BE2C (cell line): Measurements from ENCODE around the gene RHOJ.

Experiments
- DNase-seq: peaks from one replicate; pipeline ENCODE4 v3.0.0-alpha.2; 2020
- H3K27me3 ChIP-seq: fragments of 250-450 bp; sonication (Bioruptor Pico); 2 replicates; pipeline ENCODE4 v1.5.1; 2020; ENCODE audit warnings: mild to moderate bottlenecking
- H3K36me3 ChIP-seq: fragments of 250-450 bp; sonication (Bioruptor Pico); 2 replicates; pipeline ENCODE4 v1.5.1; 2020; ENCODE audit warnings: mild to moderate bottlenecking
- H3K4me1 ChIP-seq: fragments of 250-450 bp; sonication (Bioruptor Pico); 2 replicates; pipeline ENCODE4 v1.5.1; 2020
- H3K4me3 ChIP-seq: 2 replicates; pipeline ENCODE4 v1.5.1; 2011; ENCODE audit warnings: low read depth, low read length
- H3K9me3 ChIP-seq: fragments of 250-450 bp; sonication (Bioruptor Pico); 2 replicates; pipeline ENCODE4 v1.5.1; 2020
- CTCF ChIP-seq: IDR thresholded peaks from 2 replicates; pipeline ENCODE4 v1.5.1; 2012; ENCODE audit warnings: mild to moderate bottlenecking, low read depth, low read length

RHOJ gene

GRCh38 chr14:63241096-63241495 is 36.9 kb downstream of the RHOJ start:
- Histone ChIP-seq H3K4me3 (no peak overlapping the region), H3K27me3 (peaks cover 4% of the 10 kb centered on the region; the same call in 1 of the 2 replicates)
- TF ChIP-seq CTCF, result no peak

GRCh38 chr14:63243646-63244045 is 39.4 kb downstream of the RHOJ start:
- H3K4me1 ChIP-seq, result no peaks in the 10 kb centered on the region
- TF ChIP-seq CTCF, result no peak
- peaks cover 3% of the 10 kb centered on the region; the same call in 1 of the 2 replicates for H3K27me3 ChIP-seq
- DNase-seq, result no peak
- H3K4me3 ChIP-seq, result no peak overlapping the region
- H3K36me3 ChIP-seq, result no peaks in the 10 kb centered on the region
- no peaks in the 10 kb centered on the region for H3K9me3 ChIP-seq

More at GRCh38 chr14:63241096-63241495, 36.9 kb downstream of the RHOJ start:
- DNase-seq, result no peak
- Histone ChIP-seq H3K9me3 (no peaks in the 10 kb centered on the region), H3K36me3 (no peaks in the 10 kb centered on the region), H3K4me1 (no peaks in the 10 kb centered on the region)

DNA sequence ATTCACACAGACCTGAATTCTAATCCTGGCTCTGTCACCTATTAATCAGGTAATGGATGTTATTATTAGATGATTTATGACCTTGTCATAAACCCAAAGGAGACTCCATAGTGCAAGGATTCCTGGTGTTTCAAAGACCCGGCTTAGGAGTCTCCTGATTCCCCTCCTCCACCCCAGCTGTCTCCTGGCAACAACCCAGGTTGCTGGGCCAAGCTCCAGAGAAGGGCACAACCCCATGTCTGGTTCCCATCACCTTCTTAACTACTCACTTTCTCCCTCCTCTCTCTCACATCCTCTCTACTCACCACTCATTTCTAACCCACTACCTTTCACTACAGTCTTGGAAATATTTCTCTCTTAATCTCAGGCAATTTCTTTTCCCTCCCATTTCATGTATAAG is 41.6 kb downstream of the RHOJ start:
- Histone ChIP-seq H3K36me3 (no peaks in the 10 kb centered on the region), H3K4me1 (no peaks in the 10 kb centered on the region), H3K4me3 (no peak overlapping the region), H3K27me3 (peaks cover 7% of the 10 kb centered on the region; the same call in 1 of the 2 replicates), H3K9me3 (no peaks in the 10 kb centered on the region)
- no peak for DNase-seq
- no peak for TF ChIP-seq CTCF

- Histone ChIP-seq H3K4me1 (no peaks in the 10 kb centered on the region), H3K4me3 (no peak overlapping the region), H3K9me3 (no peaks in the 10 kb centered on the region), H3K36me3 (no peaks in the 10 kb centered on the region), H3K27me3 (peaks cover 7% of the 10 kb centered on the region; the same call in 1 of the 2 replicates)
- DNase-seq, result no peak
- no peak for TF ChIP-seq CTCF
Measured at GRCh38 chr14:63248211-63248610, 44.0 kb downstream of the RHOJ start.

DNA sequence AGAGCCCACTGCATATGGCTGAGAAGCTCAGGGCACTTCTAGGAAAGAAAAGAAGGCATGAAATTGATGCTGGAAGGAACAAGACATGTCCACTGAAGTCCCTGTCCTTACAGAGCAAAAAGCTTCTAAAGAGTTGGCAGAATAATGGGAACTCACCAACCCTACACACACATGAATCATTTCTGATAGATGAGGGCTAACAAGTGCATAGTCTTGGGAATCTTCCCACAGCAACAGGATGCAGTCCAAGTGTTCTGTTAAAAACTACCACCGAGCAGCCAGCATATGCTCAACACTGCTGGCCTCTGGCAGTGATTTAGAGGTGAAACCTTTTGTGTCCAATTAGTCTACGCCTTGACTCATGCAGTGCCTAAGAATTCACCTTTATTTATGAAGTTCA is 44.8 kb downstream of the RHOJ start:
- H3K4me1 ChIP-seq, result no peaks in the 10 kb centered on the region
- H3K9me3 ChIP-seq, result no peaks in the 10 kb centered on the region
- no peak overlapping the region for H3K4me3 ChIP-seq
- TF ChIP-seq CTCF, result no peak
- peaks cover 4% of the 10 kb centered on the region; the same call in 1 of the 2 replicates for H3K27me3 ChIP-seq
- no peak for DNase-seq
- H3K36me3 ChIP-seq, result no peaks in the 10 kb centered on the region

DNA sequence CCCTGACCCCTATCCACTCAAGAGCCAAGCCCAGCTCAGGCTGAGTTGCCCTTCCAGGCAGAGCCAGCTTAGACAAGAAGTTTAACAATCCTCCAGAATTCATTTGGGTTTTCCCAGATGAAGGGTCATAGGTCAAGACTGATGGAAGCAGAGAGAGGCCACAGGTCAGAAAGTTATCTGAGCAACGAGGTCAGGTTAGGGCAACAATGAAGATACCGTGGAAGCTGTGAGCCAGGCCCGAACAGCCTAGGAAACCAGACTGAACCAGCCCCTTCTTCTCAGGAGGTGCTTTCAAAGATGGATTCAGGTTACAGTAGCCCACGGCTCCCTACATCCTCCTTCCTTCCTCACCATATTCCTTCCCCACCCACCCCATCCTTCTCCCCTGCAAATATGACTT is 53.1 kb downstream of the RHOJ start:
- no peaks in the 10 kb centered on the region for H3K4me1 ChIP-seq
- DNase-seq, result no peak
- H3K27me3 ChIP-seq, result no peaks in the 10 kb centered on the region
- no peak overlapping the region for H3K4me3 ChIP-seq
- no peaks in the 10 kb centered on the region for H3K9me3 ChIP-seq
- no peaks in the 10 kb centered on the region for H3K36me3 ChIP-seq
- TF ChIP-seq CTCF, result no peak
